Astrocyte (in vitro differentiated cells and primary cell): ENCODE data around the gene CDH23. TPM values are rescaled to one million over a fixed set of nuclear protein-coding genes. Genes with fewer than 3 reads are reported as not detected.
"Not testable (repeated sequence)": the region's sequence is repeated elsewhere in the genome, so short reads cannot be mapped to it uniquely, and the experiment has no call there.

Experiments
- DNase-seq: peaks from one replicate; pipeline ENCODE4 v3.0.0-alpha.2; 2010; ENCODE audit warnings: low read depth
- FAIRE-seq: peaks from 2 replicates; lab custom pipeline; 2011; peaks lifted over from hg19 to GRCh38; lab: Jason Lieb, UNC
- H2AFZ ChIP-seq: 2 replicates; pipeline ENCODE4 v1.6.0; 2012; ENCODE audit warnings: low read depth, low read length, inconsistent platforms
- H3K27ac ChIP-seq: 2 replicates; pipeline ENCODE4 v1.5.1; 2011; ENCODE audit warnings: low read depth, low read length, inconsistent platforms
- H3K27me3 ChIP-seq: 2 replicates; pipeline ENCODE4 v1.6.0; 2011; ENCODE audit warnings: low read length, inconsistent platforms; ENCODE audit not compliant: insufficient read depth
- H3K36me3 ChIP-seq: 2 replicates; pipeline ENCODE4 v1.5.1; 2011; ENCODE audit warnings: low read length, inconsistent platforms; ENCODE audit not compliant: insufficient read depth
- H3K4me1 ChIP-seq: 2 replicates; pipeline ENCODE4 v1.5.1; 2011; ENCODE audit warnings: low read length, inconsistent platforms; ENCODE audit not compliant: insufficient read depth
- H3K4me2 ChIP-seq: 2 replicates; pipeline ENCODE4 v1.6.0; 2012; ENCODE audit warnings: low read length, inconsistent platforms
- H3K4me3 ChIP-seq: 2 replicates; pipeline ENCODE4 v1.5.1; 2011; ENCODE audit warnings: low read depth, mild to moderate bottlenecking, low read length, inconsistent platforms; ENCODE audit not compliant: insufficient read depth
- H3K79me2 ChIP-seq: 2 replicates; pipeline ENCODE4 v1.6.0; 2012; ENCODE audit warnings: mild to moderate bottlenecking, low read length, inconsistent platforms; ENCODE audit not compliant: insufficient read depth
- H3K9ac ChIP-seq: 2 replicates; pipeline ENCODE4 v1.6.0; 2012; ENCODE audit warnings: mild to moderate bottlenecking, low read length, inconsistent platforms
- H3K9me3 ChIP-seq: 2 replicates; pipeline ENCODE4 v1.5.1; 2012; ENCODE audit warnings: low read depth, mild to moderate bottlenecking, low read length, inconsistent platforms; ENCODE audit not compliant: insufficient read depth
- H4K20me1 ChIP-seq: 2 replicates; pipeline ENCODE4 v1.6.0; 2012; ENCODE audit warnings: low read length, inconsistent platforms; ENCODE audit not compliant: insufficient read depth
- H3K27ac Mint-ChIP-seq: one replicate; pipeline ENCODE4 v1.8.0; 2021; ENCODE audit warnings: mild to moderate bottlenecking, mixed read lengths; ENCODE audit not compliant: unreplicated experiment
- H3K27me3 Mint-ChIP-seq: one replicate; pipeline ENCODE4 v1.8.0; 2021; ENCODE audit warnings: low read depth, mixed read lengths; ENCODE audit not compliant: unreplicated experiment
- H3K36me3 Mint-ChIP-seq: one replicate; pipeline ENCODE4 v1.8.0; 2021; ENCODE audit warnings: low read depth, mixed read lengths; ENCODE audit not compliant: unreplicated experiment
- H3K4me1 Mint-ChIP-seq: one replicate; pipeline ENCODE4 v1.8.0; 2021; ENCODE audit warnings: low read depth, mixed read lengths; ENCODE audit not compliant: unreplicated experiment
- H3K4me3 Mint-ChIP-seq: one replicate; pipeline ENCODE4 v1.8.0; 2021; ENCODE audit warnings: mild to moderate bottlenecking, moderate library complexity, mixed read lengths; ENCODE audit not compliant: unreplicated experiment
- H3K9me3 Mint-ChIP-seq: one replicate; pipeline ENCODE4 v1.8.0; 2021; ENCODE audit warnings: mild to moderate bottlenecking, mixed read lengths; ENCODE audit not compliant: unreplicated experiment
- CTCF ChIP-seq: IDR thresholded peaks from 2 replicates; pipeline ENCODE4 v1.5.1; 2011; ENCODE audit warnings: low read depth, mild to moderate bottlenecking, inconsistent platforms, low read length, moderate library complexity; ENCODE audit not compliant: insufficient read depth
- EZH2 ChIP-seq: IDR thresholded peaks from 2 replicates; pipeline ENCODE4 v1.6.1; 2012; ENCODE audit warnings: mild to moderate bottlenecking, low read length, inconsistent platforms; ENCODE audit not compliant: insufficient read depth
- total RNA-seq: library from RNA; stranded (reverse); gene quantifications from 2 replicates; pipeline ENCODE4 v1.2.1, GENCODE V29; 2021

CDH23 gene
- total RNA-seq, 1 donor from 2014 or later = not detected

- Histone ChIP-seq H3K4me1 (peaks cover 5% of the 10 kb centered on the region), H3K9ac (no peak overlapping the region), H3K4me2 (no peak overlapping the region), H3K9me3 (no peaks in the 10 kb centered on the region), H3K27me3 (no peaks in the 10 kb centered on the region), H4K20me1 (no peaks in the 10 kb centered on the region), H2AFZ (no peak overlapping the region), H3K79me2 (no peaks in the 10 kb centered on the region), H3K4me3 (no peak overlapping the region), H3K36me3 (no peaks in the 10 kb centered on the region), H3K27ac (no peak overlapping the region)
- Mint-ChIP-seq H3K4me1 (peaks cover 19% of the 10 kb centered on the region), H3K36me3 (peaks cover 10% of the 10 kb centered on the region), H3K4me3 (no peak overlapping the region), H3K27ac (no peak overlapping the region), H3K9me3 (no peaks in the 10 kb centered on the region), H3K27me3 (peaks cover 27% of the 10 kb centered on the region)
- FAIRE-seq = no peak
- DNase-seq = no peak
- TF ChIP-seq CTCF (no peak), EZH2 (no peak)
Observed at GRCh38 chr10:71355886-71356285, 40.8 kb upstream of the CDH23 start.

GRCh38 chr10:71357792-71358265, 38.9 kb upstream of the CDH23 start:
- FAIRE-seq (no peak), DNase-seq (no peak)
- Mint-ChIP-seq H3K27ac (peak overlapping the region; percentile 10), H3K4me1 (peaks cover 19% of the 10 kb centered on the region), H3K4me3 (no peak overlapping the region), H3K27me3 (peaks cover 25% of the 10 kb centered on the region), H3K36me3 (peaks cover 9% of the 10 kb centered on the region), H3K9me3 (no peaks in the 10 kb centered on the region)
- no peaks in the 10 kb centered on the region for H4K20me1 ChIP-seq
- no peak overlapping the region for H3K27ac ChIP-seq
- no peak overlapping the region for H3K4me2 ChIP-seq
- peaks cover 5% of the 10 kb centered on the region for H3K4me1 ChIP-seq
- no peak overlapping the region for H2AFZ ChIP-seq
- H3K9me3 ChIP-seq = no peaks in the 10 kb centered on the region
- H3K36me3 ChIP-seq = no peaks in the 10 kb centered on the region
- no peak for TF ChIP-seq EZH2
- TF ChIP-seq CTCF = no peak
- no peak overlapping the region for H3K9ac ChIP-seq
- no peaks in the 10 kb centered on the region for H3K27me3 ChIP-seq
- H3K79me2 ChIP-seq = no peaks in the 10 kb centered on the region
- no peak overlapping the region for H3K4me3 ChIP-seq

- Histone ChIP-seq H3K9me3 (no peaks in the 10 kb centered on the region), H2AFZ (no peak overlapping the region), H3K79me2 (no peaks in the 10 kb centered on the region), H3K4me1 (peaks cover 5% of the 10 kb centered on the region), H3K4me3 (no peak overlapping the region), H3K27ac (no peak overlapping the region), H3K36me3 (no peaks in the 10 kb centered on the region), H3K9ac (no peak overlapping the region), H3K4me2 (no peak overlapping the region), H3K27me3 (no peaks in the 10 kb centered on the region), H4K20me1 (no peaks in the 10 kb centered on the region)
- H3K27me3 Mint-ChIP-seq = peaks cover 20% of the 10 kb centered on the region
- DNase-seq = no peak
- TF ChIP-seq EZH2 (no peak), CTCF (no peak)
- peaks cover 4% of the 10 kb centered on the region for H3K36me3 Mint-ChIP-seq
- H3K4me1 Mint-ChIP-seq = peaks cover 19% of the 10 kb centered on the region
- H3K9me3 Mint-ChIP-seq = no peaks in the 10 kb centered on the region
- FAIRE-seq = no peak
- no peak overlapping the region for H3K27ac Mint-ChIP-seq
- H3K4me3 Mint-ChIP-seq = no peak overlapping the region
Observed at GRCh38 chr10:71358277-71358676, 38.4 kb upstream of the CDH23 start.

- H3K4me2 ChIP-seq, H3K79me2 ChIP-seq, H3K27me3 ChIP-seq, H2AFZ ChIP-seq, H3K4me1 ChIP-seq, H3K36me3 Mint-ChIP-seq, H3K36me3 ChIP-seq, H3K4me3 Mint-ChIP-seq, DNase-seq, H3K4me3 ChIP-seq, H3K9me3 ChIP-seq, FAIRE-seq, H3K9me3 Mint-ChIP-seq, H3K9ac ChIP-seq, H4K20me1 ChIP-seq, H3K27ac Mint-ChIP-seq, H3K27ac ChIP-seq: not testable (repeated sequence)
- H3K4me1 Mint-ChIP-seq = peaks cover 19% of the 10 kb centered on the region
- H3K27me3 Mint-ChIP-seq = peaks cover 15% of the 10 kb centered on the region
Observed at GRCh38 chr10:71358906-71359305, 37.8 kb upstream of the CDH23 start.
